Adrenal gland (tissue), 12 donors: ENCODE data around the gene RPL12. TPM values are rescaled to one million over a fixed set of nuclear protein-coding genes. Genes with fewer than 3 reads are reported as not detected.

Experiments used
- DNase-seq, 7 donors: peaks; one replicate each; pipeline ENCODE4 v3.0.0-alpha.2; 2019 to 2020
- H3K27ac ChIP-seq, 5 donors: fragments of 200-600 bp; sonication (generic) in 4 of 5; 1 replicate in 3 of 5; 2 replicates in 2 of 5; pipeline versions ENCODE4 v1.5.1 to v1.8.0; 2016 to 2020; ENCODE audit warnings: mild to moderate bottlenecking in 1 of 5
- H3K27me3 ChIP-seq: fragments of 200-600 bp; 2 replicates; pipeline ENCODE4 v1.8.0; 2021
- H3K36me3 ChIP-seq, 2 donors: fragments of 200-600 bp; replicated peaks in 1 of 2; 1 replicate in 1 of 2; 2 replicates in 1 of 2; pipeline versions ENCODE4 v1.5.1 to v1.8.0; 2018 to 2022
- H3K4me1 ChIP-seq, 2 donors: fragments of 200-600 bp; replicated peaks in 1 of 2; 1 replicate in 1 of 2; 2 replicates in 1 of 2; pipeline versions ENCODE4 v1.5.1 to v1.8.0; 2018 to 2021
- H3K4me3 ChIP-seq, 4 donors: fragments of 200-600 bp; sonication (generic) in 3 of 4; one replicate each; pipeline ENCODE4 v1.5.1; 2016 to 2018
- H3K9me3 ChIP-seq, 3 donors: fragments of 200-600 bp; sonication (generic) in 1 of 3; replicated peaks in 1 of 3; 1 replicate in 2 of 3; 2 replicates in 1 of 3; pipeline versions ENCODE4 v1.5.1 to v1.8.0; 2016 to 2021
- CTCF ChIP-seq, 6 experiments: fragments of 450-650 bp in 4 of 6; fragments of 200-600 bp in 2 of 6; sonication (generic) in 1 of 6; IDR thresholded peaks; 1 replicate in 5 of 6; 2 replicates in 1 of 6; pipeline versions ENCODE4 v1.5.1 to v1.8.0; 2016 to 2021; ENCODE audit warnings: antibody characterized with exemption in 6 of 6, mild to moderate bottlenecking in 2 of 6, moderate library complexity in 1 of 6
- POLR2A ChIP-seq, 2 donors: fragments of 450-650 bp; IDR thresholded peaks; one replicate each; pipeline ENCODE4 v1.6.1; 2017; ENCODE audit warnings: antibody characterized with exemption in 2 of 2, mild to moderate bottlenecking in 2 of 2, moderate library complexity in 1 of 2
- WGBS, 4 donors: extraction: QIAGEN DNeasy Blood & Tissue Kit in 2 of 4; methylation state at CpG; one replicate each; pipeline versions ENCODE4 v1.1.5 to v1.1.7; 2013 to 2017; 5-methylcytosine and 5-hydroxymethylcytosine counted together
- intact Hi-C, 2 donors: fragments of 100-400 bp; cut with DNase I; formaldehyde crosslinking; loops; one replicate each; pipeline versions ENCODE4 v1.14.1 to v1.15.0; 2022 to 2023
- polyA plus RNA-seq, 3 donors: library from polyadenylated mRNA; stranded (reverse); fragments of 200-250 nt in 2 of 3; fragments of 350-450 nt in 1 of 3; fragmentation: Illumina TruSeq in 1 of 3; extraction: RNeasy Lipid Tissue Mini Kit (QIAGEN cat#74804) in 1 of 3; gene quantifications; one replicate each; pipeline ENCODE4 v1.2.3, GENCODE V29; 2013 to 2014
- total RNA-seq, 9 donors: library from RNA; depleted of rRNA in 4 of 9; stranded (reverse); fragments of >200 nt in 4 of 9; fragments of 120-200 nt in 1 of 9; fragmentation: NEBNext Ultra II Directional in 1 of 9; extraction: Animal tissue kit (Norgen Biotek cat#: 25700) in 1 of 9; gene quantifications; one replicate each; pipeline versions ENCODE4 v1.1.0 to v1.2.4, GENCODE V29; 2013 to 2023
- donor health status: healthy with polysubstance abuse.
- donor health status: Bipolar disorder and iron deficiency.
- donor health status: DM: yes; HTN: yes; CAD: no.
- donor health status: DM: no; HTN: no; CAD: no.
- donor health status: DM: no; HTN: no; CAD: no.
- donor health status: DM: yes; HTN: yes; CAD: no.

Gene RPL12
- total and polyA plus RNA-seq, 12 donors: 879 to 4,212 (median 1,523) TPM

- intact Hi-C loops: no loop called here
- 88 to 90% (median 89%) methylated on average over 9 to 20 of the region's 20 CpGs for WGBS, 4 donors
- H3K27ac ChIP-seq: peak overlapping the region in 1 of 5 donors; percentile 8
- DNase-seq: peak in 1 of 7 donors; percentile 17
- peaks cover 0 to 15% of the 10 kb centered on the region in 2 donors for H3K4me1 ChIP-seq
- H3K4me3 ChIP-seq: no peak overlapping the region
- no peaks in the 10 kb centered on the region for H3K9me3 ChIP-seq
- no peak for TF ChIP-seq CTCF (IDR thresholded peaks at IDR 0.05)
- TF ChIP-seq POLR2A (IDR thresholded peaks at IDR 0.05): no peak
- H3K27me3 ChIP-seq: no peaks in the 10 kb centered on the region
- H3K36me3 ChIP-seq: peaks cover 0 to 50% of the 10 kb centered on the region in 2 donors
Observed at GRCh38 chr9:127405344-127406125, 45.7 kb downstream of the RPL12 start.

GRCh38 chr9:127404631-127405030 lies 46.6 kb downstream of the RPL12 start:
- Histone ChIP-seq H3K9me3 (no peaks in the 10 kb centered on the region), H3K4me3 (no peak overlapping the region), H3K4me1 (peaks cover 0 to 15% of the 10 kb centered on the region in 2 donors), H3K27me3 (no peaks in the 10 kb centered on the region), H3K27ac (no peak overlapping the region), H3K36me3 (peaks cover 0 to 57% of the 10 kb centered on the region in 2 donors)
- peak in 1 of 7 donors; percentile 15 for DNase-seq
- TF ChIP-seq CTCF (IDR thresholded peaks at IDR 0.05) (no peak), POLR2A (IDR thresholded peaks at IDR 0.05) (no peak)
- 92 to 93% (median 93%) methylated on average over 11 to 23 of the region's 23 CpGs; no CpG with 5 or more reads in 1 of the 4 donors for WGBS, 4 donors
- intact Hi-C loops: no loop called here

- H3K27ac ChIP-seq: no peak overlapping the region
Observed at GRCh38 chr9:127403507-127404192, 47.6 kb downstream of the RPL12 start.

GRCh38 chr9:127402401-127403090 lies 48.7 kb downstream of the RPL12 start:
- Histone ChIP-seq H3K27ac (no peak overlapping the region), H3K36me3 (peaks cover 0 to 57% of the 10 kb centered on the region in 2 donors), H3K27me3 (no peaks in the 10 kb centered on the region), H3K9me3 (no peaks in the 10 kb centered on the region), H3K4me3 (no peak overlapping the region), H3K4me1 (peaks cover 9 to 22% of the 10 kb centered on the region in 2 donors)
- intact Hi-C loops: no loop called here
- WGBS, 4 donors: 59 to 97% (median 75%) methylated on average over 4 to 18 of the region's 18 CpGs
- DNase-seq: peak in 1 of 7 donors; percentile 17
- no peak for TF ChIP-seq POLR2A (IDR thresholded peaks at IDR 0.05)
- TF ChIP-seq CTCF (IDR thresholded peaks at IDR 0.05): no peak

More at GRCh38 chr9:127403507-127404192, 47.6 kb downstream of the RPL12 start:
- TF ChIP-seq POLR2A (IDR thresholded peaks at IDR 0.05): no peak
- H3K36me3 ChIP-seq: peaks cover 0 to 57% of the 10 kb centered on the region in 2 donors
- H3K4me3 ChIP-seq: no peak overlapping the region
- no peaks in the 10 kb centered on the region for H3K27me3 ChIP-seq
- DNase-seq: no peak
- no peaks in the 10 kb centered on the region for H3K9me3 ChIP-seq
- WGBS, 4 donors: 87 to 91% (median 88%) methylated on average over 5 to 22 of the region's 22 CpGs
- peaks cover 3 to 20% of the 10 kb centered on the region in 2 donors for H3K4me1 ChIP-seq
- intact Hi-C loops: no loop called here
